Measurements from ENCODE around the gene SPIN1. TPM values are rescaled to one million over a fixed set of nuclear protein-coding genes. Genes with fewer than 3 reads are reported as not detected.
A peak's percentile ranks its signal among the peaks of the same experiment; 100 is the strongest.
"Not testable (repeated sequence)": the region's sequence is repeated elsewhere in the genome, so short reads cannot be mapped to it uniquely, and the experiment has no call there.

Gene SPIN1
- 33.1 TPM for total RNA-seq

GRCh38 chr9:88388203-88388885 lies at the start of gene SPIN1:
TSS of gene SPIN1 (plus strand) at chr9:88388444. CDS start at chr9:88426540, 38,096 bp downstream.
- no peaks in the 10 kb centered on the region for H3K27me3 ChIP-seq (ENCODE audit: insufficient read depth, low read length)
- H3K9me3 ChIP-seq (ENCODE audit: low read depth, low read length), result no peaks in the 10 kb centered on the region
- H3K4me1 ChIP-seq (ENCODE audit: insufficient read depth, low read length), result peaks cover 29% of the 10 kb centered on the region
- H3K4me3 ChIP-seq (ENCODE audit: low read length), result peak within 1 kb of the TSS; percentile 63

GRCh38 chr9:88339317-88339716 lies 48.9 kb upstream of the SPIN1 start:
- H3K4me3 ChIP-seq (ENCODE audit: low read length), result no peak overlapping the region
- peaks cover 5% of the 10 kb centered on the region for H3K4me1 ChIP-seq (ENCODE audit: insufficient read depth, low read length)
- H3K27me3 ChIP-seq (ENCODE audit: insufficient read depth, low read length), result no peaks in the 10 kb centered on the region

GRCh38 chr9:88342246-88342645 lies 46.0 kb upstream of the SPIN1 start:
- no peaks in the 10 kb centered on the region for H3K27me3 ChIP-seq (ENCODE audit: insufficient read depth, low read length)
- no peak overlapping the region for H3K4me3 ChIP-seq (ENCODE audit: low read length)
- H3K9me3 ChIP-seq (ENCODE audit: low read depth, low read length), result no peaks in the 10 kb centered on the region
- peaks cover 5% of the 10 kb centered on the region for H3K4me1 ChIP-seq (ENCODE audit: insufficient read depth, low read length)

More at GRCh38 chr9:88339317-88339716, 48.9 kb upstream of the SPIN1 start:
- no peaks in the 10 kb centered on the region for H3K9me3 ChIP-seq (ENCODE audit: low read depth, low read length)

DNA sequence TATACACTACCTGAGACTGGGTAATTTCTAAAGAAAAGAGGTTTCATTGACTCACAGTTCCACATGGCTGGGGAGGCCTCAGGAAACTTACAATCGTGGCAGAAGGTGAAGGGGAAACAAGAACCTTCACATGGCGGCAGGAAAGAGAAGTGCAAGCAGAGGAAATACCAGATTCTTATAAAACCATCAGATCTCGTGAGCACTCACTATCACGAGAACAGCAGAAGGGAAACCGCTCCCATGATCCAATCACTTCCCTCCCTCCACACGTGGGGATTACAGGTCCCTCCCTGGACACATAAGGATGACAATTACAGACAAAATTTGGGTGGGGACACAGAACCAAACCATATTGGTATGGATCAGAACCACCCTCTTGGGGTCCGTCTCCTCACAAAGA lies 44.2 kb upstream of the SPIN1 start:
- H3K27me3 ChIP-seq (ENCODE audit: insufficient read depth, low read length), result no peaks in the 10 kb centered on the region
- no peak overlapping the region for H3K4me3 ChIP-seq (ENCODE audit: low read length)
- peaks cover 5% of the 10 kb centered on the region for H3K4me1 ChIP-seq (ENCODE audit: insufficient read depth, low read length)
- H3K9me3 ChIP-seq (ENCODE audit: low read depth, low read length), result no peaks in the 10 kb centered on the region

DNA sequence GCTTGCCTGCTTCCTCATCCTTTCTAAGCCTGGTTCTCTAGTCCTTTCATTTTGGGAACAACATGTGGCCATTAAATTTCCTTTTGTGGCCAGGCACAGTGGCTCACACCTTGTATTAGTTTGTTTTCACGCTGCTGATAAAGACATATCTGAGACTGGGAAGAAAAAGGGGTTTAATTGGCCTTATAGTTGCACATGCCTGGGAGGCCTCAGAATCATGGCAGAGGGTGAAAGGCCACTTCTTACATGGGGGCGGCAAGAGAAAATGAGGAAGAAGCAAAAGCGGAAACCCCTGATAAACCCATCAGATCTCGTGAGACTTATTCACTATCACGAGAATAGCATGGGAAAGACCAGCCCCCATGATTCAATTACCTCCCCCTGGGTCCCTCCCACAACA lies 37.9 kb upstream of the SPIN1 start:
- H3K4me3 ChIP-seq (ENCODE audit: low read length); H3K9me3 ChIP-seq (ENCODE audit: low read depth, low read length); H3K27me3 ChIP-seq (ENCODE audit: insufficient read depth, low read length); H3K4me1 ChIP-seq (ENCODE audit: insufficient read depth, low read length): not testable (repeated sequence)

DNA sequence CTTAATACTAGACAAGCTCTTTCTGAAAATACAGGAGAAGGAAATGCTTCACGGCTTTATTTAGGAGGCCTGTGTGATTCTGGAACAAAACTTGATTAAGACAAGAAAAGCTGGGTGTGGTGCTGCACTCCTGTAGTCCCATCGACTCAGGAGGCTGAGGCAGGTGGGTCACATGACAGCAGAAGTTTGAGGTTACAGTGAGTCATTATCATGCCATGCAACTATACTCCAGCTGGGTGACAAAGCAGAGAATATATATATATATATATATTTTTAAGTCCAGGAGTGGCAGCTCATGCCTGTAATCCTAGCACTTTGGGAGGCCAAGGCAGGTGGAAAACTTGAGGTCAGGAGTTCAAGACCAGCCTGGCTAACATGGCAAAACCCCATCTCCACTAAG lies 33.1 kb upstream of the SPIN1 start:
- H3K9me3 ChIP-seq (ENCODE audit: low read depth, low read length), result no peaks in the 10 kb centered on the region
- no peaks in the 10 kb centered on the region for H3K27me3 ChIP-seq (ENCODE audit: insufficient read depth, low read length)

GRCh38 chr9:88357250-88357649 lies 31.0 kb upstream of the SPIN1 start:
- H3K9me3 ChIP-seq (ENCODE audit: low read depth, low read length); H3K4me3 ChIP-seq (ENCODE audit: low read length); H3K4me1 ChIP-seq (ENCODE audit: insufficient read depth, low read length); H3K27me3 ChIP-seq (ENCODE audit: insufficient read depth, low read length): not testable (repeated sequence)

More for the DNA sequence above, 33.1 kb upstream of the SPIN1 start:
- no peaks in the 10 kb centered on the region for H3K4me1 ChIP-seq (ENCODE audit: insufficient read depth, low read length)
- H3K4me3 ChIP-seq (ENCODE audit: low read length), result no peak overlapping the region

- no peak overlapping the region for H3K4me3 ChIP-seq (ENCODE audit: low read length)
- no peaks in the 10 kb centered on the region for H3K9me3 ChIP-seq (ENCODE audit: low read depth, low read length)
- H3K4me1 ChIP-seq (ENCODE audit: insufficient read depth, low read length), result no peaks in the 10 kb centered on the region
- no peaks in the 10 kb centered on the region for H3K27me3 ChIP-seq (ENCODE audit: insufficient read depth, low read length)
Observed at GRCh38 chr9:88358723-88359122, 29.5 kb upstream of the SPIN1 start.

DNA sequence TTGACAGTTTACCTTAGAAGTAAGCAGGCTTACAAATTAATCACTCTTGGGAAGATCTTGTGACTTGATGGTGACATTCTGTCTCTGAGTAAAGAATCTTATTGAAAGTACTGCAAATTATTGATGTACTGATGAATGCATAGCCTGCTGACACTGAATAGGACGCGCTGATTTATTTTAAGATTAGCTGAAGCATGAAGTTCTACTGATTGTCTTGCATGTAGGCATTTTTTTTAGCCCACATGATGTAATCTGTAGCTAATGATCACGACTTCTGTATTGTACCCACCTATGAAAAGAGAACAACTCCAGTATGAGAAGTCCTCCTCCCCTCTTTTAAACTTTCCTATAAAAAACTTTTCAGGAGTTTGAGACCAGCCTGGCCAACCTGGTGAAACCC lies 28.3 kb upstream of the SPIN1 start:
- Histone ChIP-seq H3K4me3 (ENCODE audit: low read length) (no peak overlapping the region), H3K27me3 (ENCODE audit: insufficient read depth, low read length) (no peaks in the 10 kb centered on the region), H3K4me1 (ENCODE audit: insufficient read depth, low read length) (no peaks in the 10 kb centered on the region), H3K9me3 (ENCODE audit: low read depth, low read length) (no peaks in the 10 kb centered on the region)

DNA sequence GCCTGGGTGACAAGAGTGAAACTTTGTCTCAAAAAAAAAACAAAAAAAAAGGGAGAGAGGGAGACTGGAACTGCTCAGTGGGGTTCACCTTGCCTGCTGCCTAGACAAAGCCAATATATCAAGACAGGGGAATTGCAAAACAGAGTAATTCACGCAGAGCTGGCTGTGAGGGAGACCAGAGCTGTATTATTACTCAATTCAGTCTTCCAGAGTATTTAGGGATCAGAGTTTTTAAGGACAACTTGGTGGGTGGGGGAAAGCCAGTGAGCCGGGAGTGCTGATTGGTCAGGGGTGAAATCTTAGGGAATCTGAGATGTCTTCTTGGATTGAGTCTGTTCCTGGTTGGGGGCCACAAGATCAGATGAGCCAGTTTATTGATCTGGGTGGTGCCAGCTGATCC lies 25.6 kb upstream of the SPIN1 start:
- no peaks in the 10 kb centered on the region for H3K27me3 ChIP-seq (ENCODE audit: insufficient read depth, low read length)
- no peaks in the 10 kb centered on the region for H3K4me1 ChIP-seq (ENCODE audit: insufficient read depth, low read length)
- H3K4me3 ChIP-seq (ENCODE audit: low read length), result no peak overlapping the region
- no peaks in the 10 kb centered on the region for H3K9me3 ChIP-seq (ENCODE audit: low read depth, low read length)

DNA sequence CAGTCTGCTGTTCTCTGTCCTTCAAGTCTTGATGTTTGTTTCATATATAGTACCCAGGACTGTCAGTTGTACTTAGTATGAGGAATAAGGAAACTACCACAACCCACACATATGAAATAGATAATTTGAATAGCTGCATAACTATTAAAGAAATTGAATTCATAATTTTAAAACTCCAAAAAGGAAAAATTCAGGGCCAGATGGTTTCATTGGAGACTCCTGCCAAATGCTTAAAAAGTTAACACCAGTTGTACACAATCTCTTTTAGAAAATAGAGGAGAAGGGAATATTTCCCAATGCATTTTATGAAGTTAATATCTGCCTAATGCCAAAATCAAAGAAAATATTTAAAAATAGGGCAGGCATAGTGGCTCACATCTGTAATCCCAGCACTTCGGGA lies 24.6 kb upstream of the SPIN1 start:
- Histone ChIP-seq H3K4me3 (ENCODE audit: low read length) (no peak overlapping the region), H3K9me3 (ENCODE audit: low read depth, low read length) (no peaks in the 10 kb centered on the region), H3K27me3 (ENCODE audit: insufficient read depth, low read length) (no peaks in the 10 kb centered on the region), H3K4me1 (ENCODE audit: insufficient read depth, low read length) (no peaks in the 10 kb centered on the region)

GRCh38 chr9:88364706-88365105 lies 23.5 kb upstream of the SPIN1 start:
- H3K4me3 ChIP-seq (ENCODE audit: low read length), result no peak overlapping the region
- H3K4me1 ChIP-seq (ENCODE audit: insufficient read depth, low read length), result no peaks in the 10 kb centered on the region
- no peaks in the 10 kb centered on the region for H3K9me3 ChIP-seq (ENCODE audit: low read depth, low read length)
- no peaks in the 10 kb centered on the region for H3K27me3 ChIP-seq (ENCODE audit: insufficient read depth, low read length)

DNA sequence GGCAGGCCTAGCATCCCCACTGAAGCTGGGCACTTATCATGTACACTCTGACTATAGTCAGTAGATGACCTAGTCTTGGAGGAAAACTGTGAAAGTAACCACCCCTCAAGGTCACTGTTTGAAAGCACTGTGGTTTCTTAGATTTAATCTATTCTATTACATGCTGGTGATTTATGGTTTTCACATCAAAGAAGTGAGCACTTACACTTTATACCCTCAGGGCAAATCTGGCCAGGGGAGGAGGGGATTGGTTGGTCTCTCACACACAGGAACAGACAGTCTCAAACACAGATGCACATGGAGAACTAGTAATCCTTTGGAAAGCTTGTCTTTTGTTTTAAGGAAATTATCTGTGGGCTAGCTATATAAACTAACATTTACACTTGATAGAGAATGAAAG lies 17.9 kb upstream of the SPIN1 start:
- Histone ChIP-seq H3K27me3 (ENCODE audit: insufficient read depth, low read length) (no peaks in the 10 kb centered on the region), H3K4me1 (ENCODE audit: insufficient read depth, low read length) (no peaks in the 10 kb centered on the region), H3K4me3 (ENCODE audit: low read length) (no peak overlapping the region), H3K9me3 (ENCODE audit: low read depth, low read length) (no peaks in the 10 kb centered on the region)

DNA sequence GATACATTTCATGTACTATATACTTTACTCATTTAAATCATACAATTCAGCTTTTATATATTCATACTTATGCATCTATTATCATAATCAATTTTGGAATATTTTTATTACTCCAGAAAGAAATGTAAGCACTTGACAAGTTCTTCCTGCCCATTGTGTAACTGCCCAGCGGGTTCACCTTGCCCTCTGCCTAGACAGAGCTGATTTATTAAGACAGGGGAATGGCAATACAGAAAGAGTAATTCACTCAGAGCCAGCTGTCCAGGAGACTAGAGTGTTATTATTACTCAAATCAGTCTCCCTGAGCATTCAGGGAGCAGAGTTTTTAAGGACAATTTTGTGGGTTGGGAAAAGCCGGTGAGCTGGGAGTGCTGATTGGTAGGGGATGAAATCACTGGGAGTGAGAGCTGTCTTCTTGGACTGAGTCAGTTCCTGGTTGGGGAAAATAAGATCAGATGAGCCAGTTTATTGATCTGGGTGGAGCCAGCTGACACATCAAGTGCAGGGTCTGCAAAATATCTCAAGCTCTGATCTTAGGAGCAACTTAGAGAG lies 16.1 kb upstream of the SPIN1 start:
- H3K4me1 ChIP-seq (ENCODE audit: insufficient read depth, low read length), result no peaks in the 10 kb centered on the region
- H3K4me3 ChIP-seq (ENCODE audit: low read length), result no peak overlapping the region
- no peaks in the 10 kb centered on the region for H3K9me3 ChIP-seq (ENCODE audit: low read depth, low read length)
- no peaks in the 10 kb centered on the region for H3K27me3 ChIP-seq (ENCODE audit: insufficient read depth, low read length)

GRCh38 chr9:88373045-88373444 lies 15.2 kb upstream of the SPIN1 start:
- no peaks in the 10 kb centered on the region for H3K4me1 ChIP-seq (ENCODE audit: insufficient read depth, low read length)

DNA sequence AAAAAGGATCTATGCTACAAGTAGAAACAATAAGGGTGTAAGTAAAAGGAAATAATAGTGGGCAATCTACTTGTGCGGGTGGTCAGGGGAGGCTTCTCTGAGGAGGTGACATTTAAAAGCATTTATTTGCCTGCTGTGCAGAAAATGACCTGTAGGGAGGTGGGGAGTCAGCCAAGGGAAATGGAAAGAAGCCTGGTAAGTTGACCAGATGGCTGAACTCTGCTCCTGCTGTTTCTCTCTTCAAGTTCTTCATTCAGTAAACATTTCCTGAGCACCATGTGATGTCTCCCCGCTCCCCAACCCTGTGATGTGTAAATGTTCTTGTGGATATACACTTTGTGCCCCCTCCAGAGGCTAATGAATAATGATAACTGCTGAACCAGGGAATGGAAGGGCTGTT lies 9.9 kb upstream of the SPIN1 start:
- no peaks in the 10 kb centered on the region for H3K4me1 ChIP-seq (ENCODE audit: insufficient read depth, low read length)
- no peaks in the 10 kb centered on the region for H3K27me3 ChIP-seq (ENCODE audit: insufficient read depth, low read length)
- H3K9me3 ChIP-seq (ENCODE audit: low read depth, low read length), result no peaks in the 10 kb centered on the region
- no peak overlapping the region for H3K4me3 ChIP-seq (ENCODE audit: low read length)

More at GRCh38 chr9:88373045-88373444, 15.2 kb upstream of the SPIN1 start:
- Histone ChIP-seq H3K9me3 (ENCODE audit: low read depth, low read length) (no peaks in the 10 kb centered on the region), H3K4me3 (ENCODE audit: low read length) (no peak overlapping the region), H3K27me3 (ENCODE audit: insufficient read depth, low read length) (no peaks in the 10 kb centered on the region)

All from mononuclear cell (primary cell).